HCEC 1CT (cell line): ENCODE results near the gene NUB1.
"Not testable (repeated sequence)": the region's sequence is repeated elsewhere in the genome, so short reads cannot be mapped to it uniquely, and the experiment has no call there.

ENCODE experiments used
- DNase-seq: peaks from one replicate; pipeline ENCODE4 v3.0.0-alpha.2; 2017

NUB1 gene

GRCh38 chr7:151341357-151342101, at the start of gene NUB1:
Gene NUB1, plus strand, starts transcription at chr7:151341812. Its CDS starts 3,538 bp downstream, at chr7:151345350.
- peak; percentile 83 for DNase-seq

- no peak for DNase-seq
Measured at GRCh38 chr7:151292850-151293249, 48.8 kb upstream of the NUB1 start.

- no peak for DNase-seq
Measured at GRCh38 chr7:151296202-151296992, 45.2 kb upstream of the NUB1 start.

GRCh38 chr7:151298765-151299164, 42.8 kb upstream of the NUB1 start:
- no peak for DNase-seq

GRCh38 chr7:151299530-151299929, 42.1 kb upstream of the NUB1 start:
- DNase-seq, result no peak

GRCh38 chr7:151299940-151300645, 41.5 kb upstream of the NUB1 start:
- no peak for DNase-seq

- DNase-seq, result no peak
Measured at GRCh38 chr7:151301471-151302462, 39.8 kb upstream of the NUB1 start.

- not testable (repeated sequence) for DNase-seq
Measured at GRCh38 chr7:151304251-151304650, 37.4 kb upstream of the NUB1 start.

- no peak for DNase-seq
Measured at GRCh38 chr7:151304856-151305255, 36.8 kb upstream of the NUB1 start.

GRCh38 chr7:151306374-151306773, 35.2 kb upstream of the NUB1 start:
- DNase-seq, result no peak

GRCh38 chr7:151306860-151307259, 34.8 kb upstream of the NUB1 start:
- DNase-seq, result no peak

GRCh38 chr7:151307536-151307935, 34.1 kb upstream of the NUB1 start:
- no peak for DNase-seq

- no peak for DNase-seq
Measured at GRCh38 chr7:151308256-151308655, 33.4 kb upstream of the NUB1 start.

GRCh38 chr7:151308791-151309190, 32.8 kb upstream of the NUB1 start:
- DNase-seq, result no peak

GRCh38 chr7:151309311-151309710, 32.3 kb upstream of the NUB1 start:
- peak; percentile 43 for DNase-seq

GRCh38 chr7:151310578-151310977, 31.0 kb upstream of the NUB1 start:
- DNase-seq, result peak; percentile 27

- DNase-seq, result no peak
Measured at GRCh38 chr7:151311294-151311864, 30.2 kb upstream of the NUB1 start.

- DNase-seq, result no peak
Measured at GRCh38 chr7:151312356-151312755, 29.3 kb upstream of the NUB1 start.

GRCh38 chr7:151312831-151313809, 28.5 kb upstream of the NUB1 start:
- no peak for DNase-seq

- DNase-seq, result peak; percentile 10
Measured at GRCh38 chr7:151313857-151314256, 27.8 kb upstream of the NUB1 start.

GRCh38 chr7:151314401-151314800, 27.2 kb upstream of the NUB1 start:
- DNase-seq, result no peak
